ENCODE data around the gene ELL3.

The ELL3 gene

DNA sequence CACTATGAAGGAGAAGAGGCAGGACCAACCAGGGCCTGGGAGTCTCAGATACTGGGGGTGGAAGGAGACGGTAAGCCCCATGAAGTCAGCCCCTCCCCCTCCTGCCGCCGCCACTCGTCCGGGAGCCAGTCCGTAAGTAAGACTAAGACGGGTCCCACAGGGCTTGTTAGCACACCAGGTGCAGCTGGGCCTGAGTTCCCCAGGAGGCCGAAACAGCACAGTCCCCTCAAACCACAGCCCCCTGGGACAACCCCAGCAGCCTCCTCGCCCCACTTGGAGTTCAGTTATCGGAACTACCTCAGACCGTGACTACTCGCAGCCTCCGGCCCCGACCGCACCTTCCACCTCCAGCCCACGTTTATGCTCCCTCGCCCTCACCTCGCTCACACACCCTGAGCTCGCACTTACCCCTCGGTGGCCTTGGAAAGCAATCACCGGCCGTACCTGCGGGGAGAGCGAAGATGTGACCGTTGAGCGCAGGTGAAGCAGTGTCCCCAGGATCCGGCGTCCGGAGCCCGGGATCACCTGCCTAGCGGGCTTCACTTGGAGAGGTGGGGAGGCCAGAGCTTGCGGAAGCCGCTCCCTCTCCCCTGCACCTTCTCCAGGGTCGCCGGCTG lies 557 bp downstream of the ELL3 start:
- no peak overlapping the region for H2AK5ac ChIP-seq (ENCODE audit: low read length, severe bottlenecking)
- H3K36me3 ChIP-seq (ENCODE audit: control insufficient read depth in 1 of 2, insufficient read depth in 2 of 2, low read depth in 1 of 2, low read length in 2 of 2): peaks cover 14 to 32% of the 10 kb centered on the region in 2 experiments
- peaks cover 2% of the 10 kb centered on the region for H3K79me1 ChIP-seq (replicated peaks; ENCODE audit: low read length, poor library complexity, severe bottlenecking)
- no peak overlapping the region for H4K8ac ChIP-seq (ENCODE audit: low read length)
- H3K27me3 ChIP-seq (ENCODE audit: control insufficient read depth in 1 of 2, insufficient read depth in 1 of 2, low read length in 2 of 2): no peaks in the 10 kb centered on the region
- H3K23ac ChIP-seq (ENCODE audit: low read length in 2 of 2): peak overlapping the region in 1 of 2 experiments; percentile 75
- peak overlapping the region; percentile 32 for H2AFZ ChIP-seq (ENCODE audit: low read depth, low read length)
- H4K91ac ChIP-seq (ENCODE audit: low read length): no peak overlapping the region
- H3K4me3 ChIP-seq (ENCODE audit: insufficient read depth in 1 of 2, low read depth in 1 of 2, low read length in 2 of 2): peak overlapping the region; percentile 56 to 87
- H3K18ac ChIP-seq (ENCODE audit: low read depth in 1 of 2, low read length in 2 of 2): peak overlapping the region in 1 of 2 experiments; percentile 79
- peak overlapping the region; percentile 74 for H3K9ac ChIP-seq (ENCODE audit: low read length)
- H3K27ac ChIP-seq (ENCODE audit: low read length, poor library complexity, severe bottlenecking): no peak overlapping the region
- H2BK120ac ChIP-seq (ENCODE audit: low read depth, low read length): no peak overlapping the region
- no peaks in the 10 kb centered on the region for H3K9me3 ChIP-seq (ENCODE audit: control insufficient read depth, low read length)
- 11% methylated on average over 26 of the region's 35 CpGs for WGBS
- peaks cover 14% of the 10 kb centered on the region for H3K4me1 ChIP-seq (ENCODE audit: control insufficient read depth, insufficient read depth, low read depth, low read length)
- peak overlapping the region; percentile 65 for H3K4me2 ChIP-seq (ENCODE audit: low read length, poor library complexity, severe bottlenecking)
- H3K14ac ChIP-seq (ENCODE audit: low read length in 2 of 2): peak overlapping the region in 1 of 2 experiments; percentile 73
- DNase-seq: no peak
- H2BK5ac ChIP-seq (ENCODE audit: low read depth, low read length, poor library complexity, severe bottlenecking): no peak overlapping the region
- H3K4ac ChIP-seq (ENCODE audit: low read depth in 1 of 2, low read length in 2 of 2): no peak overlapping the region
- H2BK12ac ChIP-seq (ENCODE audit: low read length in 2 of 2): peak overlapping the region in 1 of 2 experiments; percentile 32
- H2BK15ac ChIP-seq (ENCODE audit: low read depth, poor library complexity, severe bottlenecking): no peak overlapping the region

DNA sequence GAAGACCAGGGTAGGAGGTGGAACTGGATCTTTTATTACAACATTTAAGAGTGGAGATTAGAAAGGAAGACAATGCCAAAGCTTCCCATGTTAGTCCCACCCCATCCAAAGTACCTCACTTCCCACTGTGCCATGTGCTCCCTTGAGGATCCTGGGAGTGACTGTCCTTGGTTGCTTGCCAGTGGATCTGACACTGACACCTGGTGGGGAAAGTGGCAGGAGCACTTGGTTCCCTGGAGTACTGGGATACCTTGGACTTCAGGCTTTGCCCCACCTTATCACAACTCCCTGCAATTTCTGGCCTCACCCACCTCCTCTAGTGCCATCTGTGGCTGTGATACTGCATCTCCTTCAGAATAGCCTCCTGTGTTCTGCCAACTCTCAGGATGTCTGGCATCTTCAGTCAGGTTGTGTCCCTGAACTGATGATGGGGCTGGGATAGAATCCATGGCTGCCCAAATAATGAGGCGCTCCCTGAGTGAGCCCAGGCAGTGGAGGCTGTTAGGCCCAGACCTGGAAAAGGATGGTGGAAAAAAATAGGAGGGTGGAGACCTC lies 1.3 kb downstream of the ELL3 start:
- no peaks in the 10 kb centered on the region for H3K9me3 ChIP-seq (ENCODE audit: control insufficient read depth, low read length)
- no peak overlapping the region for H3K27ac ChIP-seq (ENCODE audit: low read length, poor library complexity, severe bottlenecking)
- H2AFZ ChIP-seq (ENCODE audit: low read depth, low read length): no peak overlapping the region
- H2BK15ac ChIP-seq (ENCODE audit: low read depth, poor library complexity, severe bottlenecking): no peak overlapping the region
- peak; percentile 58 for DNase-seq
- no peaks in the 10 kb centered on the region for H3K27me3 ChIP-seq (ENCODE audit: control insufficient read depth in 1 of 2, insufficient read depth in 1 of 2, low read length in 2 of 2)
- H3K9ac ChIP-seq (ENCODE audit: low read length): no peak overlapping the region
- H2AK5ac ChIP-seq (ENCODE audit: low read length, severe bottlenecking): no peak overlapping the region
- H4K91ac ChIP-seq (ENCODE audit: low read length): no peak overlapping the region
- H3K4me2 ChIP-seq (ENCODE audit: low read length, poor library complexity, severe bottlenecking): no peak overlapping the region
- no peak overlapping the region for H2BK120ac ChIP-seq (ENCODE audit: low read depth, low read length)
- no peak overlapping the region for H3K4me3 ChIP-seq (ENCODE audit: insufficient read depth in 1 of 2, low read depth in 1 of 2, low read length in 2 of 2)
- peaks cover 17 to 40% of the 10 kb centered on the region in 2 experiments for H3K36me3 ChIP-seq (ENCODE audit: control insufficient read depth in 1 of 2, insufficient read depth in 2 of 2, low read depth in 1 of 2, low read length in 2 of 2)
- H3K23ac ChIP-seq (ENCODE audit: low read length in 2 of 2): no peak overlapping the region
- no peak overlapping the region for H4K8ac ChIP-seq (ENCODE audit: low read length)
- H3K79me1 ChIP-seq (replicated peaks; ENCODE audit: low read length, poor library complexity, severe bottlenecking): peaks cover 2% of the 10 kb centered on the region
- 100% methylated on average over 1 of the region's 1 CpG for WGBS
- H2BK5ac ChIP-seq (ENCODE audit: low read depth, low read length, poor library complexity, severe bottlenecking): no peak overlapping the region
- H3K4ac ChIP-seq (ENCODE audit: low read depth in 1 of 2, low read length in 2 of 2): no peak overlapping the region
- no peak overlapping the region for H2BK12ac ChIP-seq (ENCODE audit: low read length in 2 of 2)
- H3K18ac ChIP-seq (ENCODE audit: low read depth in 1 of 2, low read length in 2 of 2): no peak overlapping the region
- peaks cover 14% of the 10 kb centered on the region for H3K4me1 ChIP-seq (ENCODE audit: control insufficient read depth, insufficient read depth, low read depth, low read length)
- no peak overlapping the region for H3K14ac ChIP-seq (ENCODE audit: low read length in 2 of 2)

- Histone ChIP-seq H3K4me3 (ENCODE audit: insufficient read depth in 1 of 2, low read depth in 1 of 2, low read length in 2 of 2) (no peak overlapping the region), H3K36me3 (ENCODE audit: control insufficient read depth in 1 of 2, insufficient read depth in 2 of 2, low read depth in 1 of 2, low read length in 2 of 2) (peaks cover 18 to 54% of the 10 kb centered on the region in 2 experiments), H3K23ac (ENCODE audit: low read length in 2 of 2) (no peak overlapping the region), H4K8ac (ENCODE audit: low read length) (no peak overlapping the region), H3K9ac (ENCODE audit: low read length) (no peak overlapping the region), H3K27ac (ENCODE audit: low read length, poor library complexity, severe bottlenecking) (no peak overlapping the region), H3K4ac (ENCODE audit: low read depth in 1 of 2, low read length in 2 of 2) (no peak overlapping the region), H2AK5ac (ENCODE audit: low read length, severe bottlenecking) (no peak overlapping the region), H3K9me3 (ENCODE audit: control insufficient read depth, low read length) (no peaks in the 10 kb centered on the region), H3K4me2 (ENCODE audit: low read length, poor library complexity, severe bottlenecking) (no peak overlapping the region), H2BK12ac (ENCODE audit: low read length in 2 of 2) (no peak overlapping the region), H3K79me1 (replicated peaks; ENCODE audit: low read length, poor library complexity, severe bottlenecking) (peaks cover 3% of the 10 kb centered on the region), H2BK5ac (ENCODE audit: low read depth, low read length, poor library complexity, severe bottlenecking) (no peak overlapping the region), H2AFZ (ENCODE audit: low read depth, low read length) (no peak overlapping the region), H2BK120ac (ENCODE audit: low read depth, low read length) (no peak overlapping the region), H4K91ac (ENCODE audit: low read length) (no peak overlapping the region), H2BK15ac (ENCODE audit: low read depth, poor library complexity, severe bottlenecking) (no peak overlapping the region), H3K27me3 (ENCODE audit: control insufficient read depth in 1 of 2, insufficient read depth in 1 of 2, low read length in 2 of 2) (no peaks in the 10 kb centered on the region), H3K4me1 (ENCODE audit: control insufficient read depth, insufficient read depth, low read depth, low read length) (peaks cover 14% of the 10 kb centered on the region), H3K14ac (ENCODE audit: low read length in 2 of 2) (no peak overlapping the region), H3K18ac (ENCODE audit: low read depth in 1 of 2, low read length in 2 of 2) (no peak overlapping the region)
- DNase-seq: no peak
- WGBS: 98% methylated on average over 4 of the region's 4 CpGs
Measured at GRCh38 chr15:43774062-43774461, 2.7 kb downstream of the ELL3 start.

DNA sequence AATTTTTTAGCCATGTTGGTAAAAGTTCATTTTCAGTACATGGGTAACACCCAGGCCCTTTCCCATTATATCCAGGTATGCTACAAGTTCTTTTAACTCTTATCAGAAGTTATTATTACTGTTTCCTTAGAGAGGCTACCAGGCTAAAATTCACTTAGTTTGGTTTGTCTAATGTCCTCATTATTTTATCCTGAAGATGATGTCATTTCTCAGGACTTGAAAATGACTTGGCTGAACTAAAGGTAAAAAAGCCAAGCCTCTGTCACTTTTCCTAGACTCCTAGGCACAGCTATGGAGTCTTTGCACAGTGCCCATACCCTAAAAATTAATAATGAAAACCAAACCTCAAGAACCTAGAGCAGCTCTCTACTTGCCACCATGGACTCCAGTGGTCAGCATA lies 4.1 kb downstream of the ELL3 start:
- Histone ChIP-seq H3K9me3 (ENCODE audit: control insufficient read depth, low read length) (no peaks in the 10 kb centered on the region), H4K8ac (ENCODE audit: low read length) (no peak overlapping the region), H3K79me1 (replicated peaks; ENCODE audit: low read length, poor library complexity, severe bottlenecking) (peaks cover 6% of the 10 kb centered on the region), H3K4me2 (ENCODE audit: low read length, poor library complexity, severe bottlenecking) (no peak overlapping the region), H4K91ac (ENCODE audit: low read length) (no peak overlapping the region), H3K4me1 (ENCODE audit: control insufficient read depth, insufficient read depth, low read depth, low read length) (peaks cover 13% of the 10 kb centered on the region), H2BK15ac (ENCODE audit: low read depth, poor library complexity, severe bottlenecking) (no peak overlapping the region), H3K27ac (ENCODE audit: low read length, poor library complexity, severe bottlenecking) (no peak overlapping the region), H3K18ac (ENCODE audit: low read depth in 1 of 2, low read length in 2 of 2) (no peak overlapping the region), H3K23ac (ENCODE audit: low read length in 2 of 2) (no peak overlapping the region), H2BK5ac (ENCODE audit: low read depth, low read length, poor library complexity, severe bottlenecking) (no peak overlapping the region), H3K36me3 (ENCODE audit: control insufficient read depth in 1 of 2, insufficient read depth in 2 of 2, low read depth in 1 of 2, low read length in 2 of 2) (peaks cover 27 to 68% of the 10 kb centered on the region in 2 experiments), H3K14ac (ENCODE audit: low read length in 2 of 2) (no peak overlapping the region), H2AFZ (ENCODE audit: low read depth, low read length) (no peak overlapping the region), H3K4me3 (ENCODE audit: insufficient read depth in 1 of 2, low read depth in 1 of 2, low read length in 2 of 2) (no peak overlapping the region), H3K4ac (ENCODE audit: low read depth in 1 of 2, low read length in 2 of 2) (no peak overlapping the region), H3K9ac (ENCODE audit: low read length) (peak overlapping the region; percentile 39), H2AK5ac (ENCODE audit: low read length, severe bottlenecking) (no peak overlapping the region), H3K27me3 (ENCODE audit: control insufficient read depth in 1 of 2, insufficient read depth in 1 of 2, low read length in 2 of 2) (no peaks in the 10 kb centered on the region), H2BK12ac (ENCODE audit: low read length in 2 of 2) (no peak overlapping the region), H2BK120ac (ENCODE audit: low read depth, low read length) (no peak overlapping the region)
- DNase-seq: no peak

All from mesenchymal stem cell (in vitro differentiated cells and primary cell).